Measurements from ENCODE around the gene ICA1.
"Not testable (repeated sequence)": the region's sequence is repeated elsewhere in the genome, so short reads cannot be mapped to it uniquely, and the experiment has no call there.

ICA1 gene

GRCh38 chr7:8263048-8263447 is 1.1 kb upstream of the ICA1 start:
- no peak for DNase-seq (ENCODE audit: low read depth in 2 of 2)

GRCh38 chr7:8260871-8261694 is 884 bp downstream of the ICA1 start:
- no peak for DNase-seq (ENCODE audit: low read depth in 2 of 2)

- DNase-seq (ENCODE audit: low read depth in 2 of 2): no peak
Measured at GRCh38 chr7:8259586-8260222, 2.3 kb downstream of the ICA1 start.

DNA sequence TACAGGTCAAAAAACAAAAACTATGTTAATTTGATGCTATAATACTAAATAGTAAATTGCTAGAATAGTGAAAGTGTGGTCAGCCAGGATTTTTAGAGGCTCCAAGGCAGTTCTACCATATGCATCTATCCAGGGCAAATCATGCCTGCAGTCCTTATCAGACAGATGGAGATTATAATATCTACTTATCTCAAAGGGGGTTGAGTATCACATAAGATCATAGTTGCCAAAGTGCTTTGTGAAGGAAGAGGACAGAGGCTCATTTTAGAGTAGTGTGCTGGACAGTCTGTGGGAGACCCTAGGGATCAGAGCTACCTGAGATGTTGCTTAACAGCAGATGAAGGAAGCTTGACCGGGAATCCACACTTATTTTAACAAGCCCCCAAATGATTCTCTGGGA is 3.2 kb downstream of the ICA1 start:
- DNase-seq (ENCODE audit: low read depth in 2 of 2): no peak

GRCh38 chr7:8258166-8258565 is 3.8 kb downstream of the ICA1 start:
- no peak for DNase-seq (ENCODE audit: low read depth in 2 of 2)

- no peak for DNase-seq (ENCODE audit: low read depth in 2 of 2)
Measured at GRCh38 chr7:8255680-8256655, 6.0 kb downstream of the ICA1 start.

DNA sequence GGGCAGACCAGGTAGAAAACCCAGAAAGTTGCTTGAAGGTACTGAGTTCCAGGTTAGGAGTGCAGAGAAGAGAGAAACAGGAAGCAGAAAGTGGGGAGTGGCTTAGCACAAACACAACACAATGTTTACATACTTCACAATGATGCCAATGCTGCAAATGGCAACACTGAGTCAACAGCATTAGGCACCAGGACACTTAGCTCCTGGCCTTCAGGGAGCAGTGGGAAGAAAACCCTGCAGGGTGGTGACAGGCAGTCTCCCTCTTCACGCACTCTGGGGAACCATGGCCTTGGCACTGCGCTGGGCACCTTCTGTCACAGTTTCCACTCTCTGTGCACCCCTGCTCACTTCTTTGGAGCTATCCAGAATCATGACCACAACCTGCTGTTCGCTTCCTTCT is 7.3 kb downstream of the ICA1 start:
- no peak for DNase-seq (ENCODE audit: low read depth in 2 of 2)

DNA sequence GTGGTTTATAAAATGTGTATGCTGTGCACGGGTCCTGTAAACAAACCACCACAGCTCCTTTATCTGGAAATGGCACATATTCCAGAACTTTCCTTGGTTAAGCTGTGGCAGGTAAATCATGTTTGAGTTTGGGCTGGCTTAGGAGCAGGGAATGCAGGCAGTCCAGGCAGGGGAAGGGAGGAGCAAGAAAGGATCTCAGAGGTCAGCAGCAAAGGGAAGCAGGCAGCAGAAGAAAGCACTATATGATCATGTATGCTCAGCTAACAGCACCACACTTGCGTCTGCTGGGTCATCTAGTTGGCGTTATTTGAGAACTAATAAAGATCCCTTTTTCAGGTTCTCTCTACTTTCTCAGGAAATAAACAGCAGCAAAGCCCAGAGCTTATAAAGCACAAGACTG is 7.8 kb downstream of the ICA1 start:
- no peak for DNase-seq (ENCODE audit: low read depth in 2 of 2)

- no peak for DNase-seq (ENCODE audit: low read depth in 2 of 2)
Measured at GRCh38 chr7:8251195-8251594, 10.8 kb downstream of the ICA1 start.

DNA sequence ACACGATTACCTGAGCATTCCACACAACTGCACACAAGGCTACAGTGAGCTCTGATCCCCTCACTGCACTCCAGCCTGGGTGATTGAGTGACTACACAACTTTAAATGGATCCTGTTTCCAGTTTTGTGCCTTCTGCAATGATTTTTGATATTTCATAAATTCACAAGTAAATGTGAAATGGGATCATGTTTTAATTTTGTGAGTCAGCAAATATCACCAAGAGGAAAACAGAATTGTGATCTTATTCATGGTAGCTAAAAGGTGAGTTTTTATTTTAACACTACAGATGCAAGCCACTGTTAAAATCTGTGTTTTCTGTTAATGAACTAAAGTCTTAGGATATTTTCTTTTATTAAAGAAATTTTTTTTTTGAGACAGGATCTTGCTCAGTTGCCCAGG is 11.4 kb downstream of the ICA1 start:
- DNase-seq (ENCODE audit: low read depth in 2 of 2): no peak

- DNase-seq (ENCODE audit: low read depth in 2 of 2): no peak
Measured at GRCh38 chr7:8249121-8249520, 12.8 kb downstream of the ICA1 start.

- no peak for DNase-seq (ENCODE audit: low read depth in 2 of 2)
Measured at GRCh38 chr7:8246020-8246419, 15.9 kb downstream of the ICA1 start.

GRCh38 chr7:8245032-8245431 is 16.9 kb downstream of the ICA1 start:
- not testable (repeated sequence) for DNase-seq (ENCODE audit: low read depth in 2 of 2)

DNA sequence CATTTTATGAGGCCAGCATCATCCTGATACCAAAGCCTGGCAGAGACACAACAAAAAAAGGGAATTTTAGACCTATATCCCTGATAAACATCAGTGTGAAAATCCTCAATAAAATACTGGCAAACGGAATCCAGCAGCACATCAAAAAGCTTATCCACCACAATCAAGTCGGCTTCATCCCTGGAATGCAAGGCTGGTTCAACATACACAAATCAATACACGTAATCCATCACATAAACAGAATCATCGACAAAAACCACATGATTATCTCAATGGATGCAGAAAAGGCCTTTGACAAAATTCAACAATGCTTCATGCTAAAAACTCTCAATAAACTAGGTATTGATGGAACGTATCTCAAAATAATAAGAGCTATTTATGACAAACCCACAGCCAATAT is 18.9 kb downstream of the ICA1 start:
- DNase-seq (ENCODE audit: low read depth in 2 of 2): not testable (repeated sequence)

DNA sequence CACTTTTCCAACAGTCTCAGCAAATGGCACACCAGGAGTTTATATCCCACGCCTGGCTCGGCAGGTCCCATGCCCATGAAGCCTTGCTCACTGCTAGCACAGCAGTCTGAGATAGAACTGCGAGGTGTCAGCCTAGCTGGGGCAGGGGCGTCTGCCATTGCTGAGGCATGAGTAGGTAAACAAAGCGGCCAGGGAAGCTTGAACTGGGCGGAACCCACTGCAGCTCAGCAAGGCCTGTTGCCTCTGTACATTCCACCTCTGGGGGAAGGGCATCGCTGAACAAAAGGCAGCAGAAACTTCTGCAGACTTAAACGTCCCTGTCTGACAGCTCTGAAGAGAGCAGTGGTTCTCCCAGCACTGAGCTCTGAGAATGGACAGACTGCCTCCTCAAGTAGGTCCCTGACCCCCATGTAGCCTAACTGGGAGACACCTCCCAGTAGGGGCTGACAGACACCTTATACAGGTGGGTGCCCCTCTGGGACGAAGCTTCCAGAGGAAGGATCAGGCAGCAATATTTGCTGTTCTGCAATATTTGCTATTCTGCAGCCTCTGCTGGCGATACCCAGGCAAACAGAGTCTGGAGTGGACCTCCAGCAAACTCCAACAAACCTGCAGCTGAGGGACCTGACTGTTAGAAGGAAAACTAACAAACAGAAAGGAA is 22.1 kb downstream of the ICA1 start:
- DNase-seq (ENCODE audit: low read depth in 2 of 2): not testable (repeated sequence)

- DNase-seq (ENCODE audit: low read depth in 2 of 2): no peak
Measured at GRCh38 chr7:8236780-8237407, 25.1 kb downstream of the ICA1 start.

DNA sequence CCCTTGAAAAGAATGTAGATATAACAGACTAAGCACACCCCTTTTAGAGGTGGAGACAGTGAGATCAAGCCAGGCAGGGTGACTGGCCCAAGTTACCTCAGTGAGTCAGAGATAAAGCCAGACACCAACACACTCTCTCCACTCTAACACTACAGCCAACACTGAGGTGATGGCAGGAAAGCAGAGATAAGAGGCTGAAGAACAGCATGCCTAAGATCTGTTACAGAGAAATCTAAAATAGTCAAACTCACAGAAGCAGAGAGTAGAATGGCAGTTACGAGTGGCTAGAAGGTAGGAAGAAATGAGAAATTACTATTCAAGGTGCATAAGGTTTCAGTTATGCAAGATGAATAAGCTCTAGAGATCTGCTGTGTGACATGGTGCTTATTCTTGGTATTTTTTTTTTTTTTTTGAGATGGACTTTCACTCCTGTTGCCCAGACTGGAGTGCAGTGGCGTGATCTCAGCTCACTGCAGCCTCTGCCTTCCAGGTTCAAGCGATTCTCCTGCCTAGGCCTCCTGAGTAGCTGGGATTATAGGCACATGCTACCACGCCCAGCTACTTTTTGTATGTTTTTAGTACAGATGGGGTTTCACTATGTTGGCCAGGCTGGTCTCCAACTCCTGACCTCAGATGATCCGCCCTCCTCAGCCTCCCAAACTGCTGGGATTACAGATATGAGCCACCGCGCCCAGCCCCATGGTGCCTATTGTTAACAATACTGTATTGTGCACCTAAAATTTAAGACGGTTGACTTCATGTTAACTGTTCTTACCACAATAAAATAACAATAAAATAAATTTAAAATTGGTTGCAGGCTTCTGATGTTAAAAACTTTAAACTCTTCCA is 28.7 kb downstream of the ICA1 start:
- no peak for DNase-seq (ENCODE audit: low read depth in 2 of 2)

DNA sequence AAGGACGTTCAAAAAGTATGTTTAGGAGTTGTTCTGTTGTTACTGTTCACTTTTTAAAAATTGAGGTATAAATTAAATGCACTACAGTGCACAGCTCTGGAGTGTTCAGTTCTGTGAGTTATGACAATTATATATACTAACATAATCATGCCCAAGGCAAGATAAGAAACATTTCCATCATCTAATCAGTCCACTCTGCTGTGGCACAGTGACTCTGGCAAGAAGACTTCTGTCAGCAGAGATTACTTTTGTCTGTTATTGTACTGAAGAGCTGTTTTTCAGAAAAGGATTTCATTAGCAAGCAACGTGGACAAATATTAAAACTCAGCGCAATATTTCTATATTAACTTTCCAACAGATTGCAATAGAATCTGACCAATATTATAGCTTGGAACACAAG is 32.0 kb downstream of the ICA1 start:
- no peak for DNase-seq (ENCODE audit: low read depth in 2 of 2)

DNA sequence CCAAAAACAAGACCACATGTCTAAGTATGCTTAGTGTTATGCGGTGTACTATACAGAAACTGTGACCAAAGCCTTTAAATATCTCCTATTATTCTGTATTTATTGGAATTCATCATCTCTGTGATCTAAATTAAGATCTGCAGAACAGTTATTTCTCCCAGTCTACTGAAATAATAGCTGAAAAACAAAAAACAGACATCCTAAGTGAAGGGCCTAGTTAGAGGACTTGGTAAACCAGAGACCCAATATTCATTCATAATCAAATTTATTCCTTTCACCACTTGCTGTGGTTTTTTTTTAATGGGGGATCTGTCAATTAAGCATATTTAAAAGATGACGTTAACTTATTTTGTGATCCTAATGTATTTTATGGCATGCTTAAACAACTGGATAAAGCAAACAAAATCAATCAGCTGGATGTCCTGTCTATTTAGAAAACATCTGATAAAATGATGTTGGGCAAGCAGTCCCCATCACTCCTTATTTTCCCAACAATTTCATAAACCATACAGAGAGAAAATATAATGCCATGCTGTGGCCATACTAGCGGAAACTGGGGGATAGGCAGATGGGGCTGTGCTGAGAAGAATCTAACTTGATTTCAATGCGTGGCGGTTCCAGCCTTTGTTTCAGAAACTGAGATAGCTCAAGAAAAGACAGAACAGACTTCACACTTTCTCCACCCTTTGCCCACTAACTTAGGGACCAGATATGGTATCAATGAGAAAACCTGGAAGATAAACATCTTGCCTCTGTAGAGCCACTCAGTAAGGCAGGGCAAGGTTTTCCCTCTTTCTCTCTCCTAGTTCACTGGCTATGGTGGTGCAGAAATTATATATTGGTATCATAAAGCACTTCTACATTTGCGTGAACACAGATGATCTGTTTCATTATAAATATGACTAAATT is 32.9 kb downstream of the ICA1 start:
- DNase-seq (ENCODE audit: low read depth in 2 of 2): no peak
